Esophagus squamous epithelium (tissue), 5 donors: Measurements from ENCODE around the gene KCNMA1. TPM values are rescaled to one million over a fixed set of nuclear protein-coding genes. Genes with fewer than 3 reads are reported as not detected.

Source experiments
- DNase-seq: peaks from one replicate; lab custom pipeline; 2025; lab: John Stamatoyannopoulos, UW
- H3K27ac ChIP-seq, 4 donors: fragments of 200-600 bp; sonication (generic); one replicate each; pipeline ENCODE4 v1.5.1; 2016 to 2019; ENCODE audit warnings: mild to moderate bottlenecking in 1 of 4
- H3K27me3 ChIP-seq, 4 donors: fragments of 200-600 bp; sonication (generic); 1 replicate in 3 of 4; 2 replicates in 1 of 4; pipeline versions ENCODE4 v1.5.1 to v1.6.0; 2017 to 2021; ENCODE audit warnings: antibody characterized with exemption in 1 of 4
- H3K36me3 ChIP-seq, 3 donors: fragments of 200-600 bp; sonication (generic); one replicate each; pipeline ENCODE4 v1.5.1; 2016 to 2019
- H3K4me1 ChIP-seq, 3 donors: fragments of 200-600 bp; sonication (generic); one replicate each; pipeline ENCODE4 v1.5.1; 2017 to 2019
- H3K4me3 ChIP-seq, 4 donors: fragments of 200-600 bp; sonication (generic); 1 replicate in 3 of 4; 2 replicates in 1 of 4; pipeline ENCODE4 v1.5.1; 2016 to 2019; ENCODE audit warnings: mild to moderate bottlenecking in 2 of 4, moderate library complexity in 1 of 4
- H3K9me3 ChIP-seq, 3 donors: fragments of 200-600 bp; sonication (generic); one replicate each; pipeline ENCODE4 v1.5.1; 2016 to 2019
- POLR2A ChIP-seq, 4 donors: fragments of 450-650 bp; IDR thresholded peaks; one replicate each; pipeline ENCODE4 v1.6.1; 2017; ENCODE audit warnings: antibody characterized with exemption in 4 of 4, mild to moderate bottlenecking in 4 of 4, moderate library complexity in 3 of 4
- WGBS, 2 donors: methylation state at CpG; one replicate each; pipeline ENCODE4 v1.1.5; 2018; 5-methylcytosine and 5-hydroxymethylcytosine counted together
- intact Hi-C: fragments of 100-400 bp; cut with DNase I; formaldehyde crosslinking; loops from one replicate; pipeline ENCODE4 v1.15.0; 2022
- total RNA-seq, 4 donors: library from RNA; depleted of rRNA; stranded (reverse); fragments of >200 nt; gene quantifications; one replicate each; pipeline ENCODE4 v1.1.0, GENCODE V29; 2016
- TF ChIP-seq, protein P1 (sequence below), 6 experiments: fragments of 450-650 bp in 4 of 6; fragments of 200-600 bp in 2 of 6; sonication (generic) in 2 of 6; IDR thresholded peaks; one replicate each; pipeline ENCODE4 v1.5.1; 2016 to 2019; ENCODE audit warnings: antibody characterized with exemption in 6 of 6, mild to moderate bottlenecking in 4 of 6, moderate library complexity in 4 of 6
- donor health status: DM: yes; HTN: yes; CAD: no.

KCNMA1 gene
- total RNA-seq, 4 donors from 2014 or later, result 7.5 to 74.2 (median 18.0) TPM

GRCh38 chr10:76868098-76868977, 769.3 kb downstream of the KCNMA1 start:
- Histone ChIP-seq H3K27ac (no peak overlapping the region), H3K27me3 (no peaks in the 10 kb centered on the region), H3K4me1 (no peaks in the 10 kb centered on the region), H3K4me3 (no peak overlapping the region), H3K36me3 (no peaks in the 10 kb centered on the region), H3K9me3 (no peaks in the 10 kb centered on the region)
- DNase-seq, result no peak
- intact Hi-C loops, result no loop called here
- no peak for TF ChIP-seq POLR2A (IDR thresholded peaks at IDR 0.05)
- TF ChIP-seq, protein P1, sequence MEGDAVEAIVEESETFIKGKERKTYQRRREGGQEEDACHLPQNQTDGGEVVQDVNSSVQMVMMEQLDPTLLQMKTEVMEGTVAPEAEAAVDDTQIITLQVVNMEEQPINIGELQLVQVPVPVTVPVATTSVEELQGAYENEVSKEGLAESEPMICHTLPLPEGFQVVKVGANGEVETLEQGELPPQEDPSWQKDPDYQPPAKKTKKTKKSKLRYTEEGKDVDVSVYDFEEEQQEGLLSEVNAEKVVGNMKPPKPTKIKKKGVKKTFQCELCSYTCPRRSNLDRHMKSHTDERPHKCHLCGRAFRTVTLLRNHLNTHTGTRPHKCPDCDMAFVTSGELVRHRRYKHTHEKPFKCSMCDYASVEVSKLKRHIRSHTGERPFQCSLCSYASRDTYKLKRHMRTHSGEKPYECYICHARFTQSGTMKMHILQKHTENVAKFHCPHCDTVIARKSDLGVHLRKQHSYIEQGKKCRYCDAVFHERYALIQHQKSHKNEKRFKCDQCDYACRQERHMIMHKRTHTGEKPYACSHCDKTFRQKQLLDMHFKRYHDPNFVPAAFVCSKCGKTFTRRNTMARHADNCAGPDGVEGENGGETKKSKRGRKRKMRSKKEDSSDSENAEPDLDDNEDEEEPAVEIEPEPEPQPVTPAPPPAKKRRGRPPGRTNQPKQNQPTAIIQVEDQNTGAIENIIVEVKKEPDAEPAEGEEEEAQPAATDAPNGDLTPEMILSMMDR (IDR thresholded peaks at IDR 0.05), result no peak
- 62 to 74% methylated on average over 4 of the region's 4 CpGs for WGBS, 2 donors

- TF ChIP-seq, protein P1 (IDR thresholded peaks at IDR 0.05), result no peak
- no peak for TF ChIP-seq POLR2A (IDR thresholded peaks at IDR 0.05)
- no peak overlapping the region for H3K27ac ChIP-seq
Measured at GRCh38 chr10:76866841-76867586, 770.6 kb downstream of the KCNMA1 start.

DNA sequence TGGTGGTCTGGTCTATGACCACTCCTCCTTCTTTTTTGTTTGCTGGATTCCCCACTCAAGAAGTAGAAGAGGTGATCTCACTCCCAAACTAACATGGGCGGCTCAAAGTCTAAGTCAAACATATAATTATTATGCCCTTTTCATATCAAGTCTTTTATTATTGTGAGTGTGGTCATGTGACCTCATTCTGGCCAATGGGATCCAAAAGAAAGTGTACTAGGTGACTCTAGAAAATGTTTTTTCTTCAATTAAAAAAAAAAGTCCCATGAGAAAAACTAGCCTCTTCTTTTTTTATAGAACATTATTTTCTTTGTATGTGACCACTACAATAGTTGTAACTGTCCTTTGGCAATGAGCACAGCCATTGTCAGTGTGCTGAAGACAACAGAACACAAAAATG, 772.7 kb downstream of the KCNMA1 start:
- 74 to 75% methylated on average over 1 of the region's 1 CpG for WGBS, 2 donors
- DNase-seq, result no peak
- no peak overlapping the region for H3K27ac ChIP-seq
- no peaks in the 10 kb centered on the region for H3K36me3 ChIP-seq
- H3K4me3 ChIP-seq, result no peak overlapping the region
- TF ChIP-seq, protein P1 (IDR thresholded peaks at IDR 0.05), result no peak
- TF ChIP-seq POLR2A (IDR thresholded peaks at IDR 0.05), result no peak
- H3K4me1 ChIP-seq, result no peaks in the 10 kb centered on the region
- intact Hi-C loops, result no loop called here
- no peaks in the 10 kb centered on the region for H3K9me3 ChIP-seq
- no peaks in the 10 kb centered on the region for H3K27me3 ChIP-seq

More at GRCh38 chr10:76866841-76867586, 770.6 kb downstream of the KCNMA1 start:
- intact Hi-C loops, result no loop called here
- Histone ChIP-seq H3K4me3 (no peak overlapping the region), H3K4me1 (no peaks in the 10 kb centered on the region), H3K36me3 (no peaks in the 10 kb centered on the region), H3K9me3 (no peaks in the 10 kb centered on the region), H3K27me3 (no peaks in the 10 kb centered on the region)
- 67 to 85% methylated on average over 4 of the region's 4 CpGs for WGBS, 2 donors
- DNase-seq, result no peak

- WGBS, 2 donors, result 83 to 96% methylated on average over 1 of the region's 1 CpG
- no peaks in the 10 kb centered on the region for H3K27me3 ChIP-seq
- intact Hi-C loops, result no loop called here
- no peaks in the 10 kb centered on the region for H3K4me1 ChIP-seq
- H3K4me3 ChIP-seq, result no peak overlapping the region
- TF ChIP-seq, protein P1 (IDR thresholded peaks at IDR 0.05), result no peak
- no peak for TF ChIP-seq POLR2A (IDR thresholded peaks at IDR 0.05)
- H3K27ac ChIP-seq, result no peak overlapping the region
- no peaks in the 10 kb centered on the region for H3K9me3 ChIP-seq
- H3K36me3 ChIP-seq, result no peaks in the 10 kb centered on the region
- DNase-seq, result no peak
Measured at GRCh38 chr10:76858721-76859120, 778.9 kb downstream of the KCNMA1 start.

GRCh38 chr10:76840802-76841201, 796.8 kb downstream of the KCNMA1 start:
- Histone ChIP-seq H3K9me3 (no peaks in the 10 kb centered on the region), H3K27me3 (peaks cover 0 to 7% (median 0%) of the 10 kb centered on the region in 4 donors), H3K4me3 (no peak overlapping the region), H3K36me3 (no peaks in the 10 kb centered on the region), H3K4me1 (no peaks in the 10 kb centered on the region), H3K27ac (no peak overlapping the region)
- 77 to 78% methylated on average over 4 to 8 of the region's 8 CpGs for whole genome bisulfite sequencing, 2 donors
- DNase-seq, result no peak
- intact Hi-C loops, result no loop called here
- TF ChIP-seq, protein P1 (IDR thresholded peaks at IDR 0.05), result no peak
- TF ChIP-seq POLR2A (IDR thresholded peaks at IDR 0.05), result no peak
